HepG2 (cell line): ENCODE data around the gene GJD3. TPM values are rescaled to one million over a fixed set of nuclear protein-coding genes. Genes with fewer than 3 reads are reported as not detected.

ENCODE experiments used
- CHD4 ChIP-seq: fragments of 200-600 bp; sonication (generic); IDR thresholded peaks from 2 replicates; pipeline ENCODE4 v1.7.0; 2017; ENCODE audit warnings: mild to moderate bottlenecking, low read length, borderline replicate concordance
- MBNL3 ChIP-seq: fragments of 250-450 bp; sonication (Bioruptor Pico); conservative IDR thresholded peaks from 2 replicates; pipeline ENCODE4 v1.8.0; 2022; ENCODE audit warnings: mild to moderate bottlenecking, inconsistent platforms
- MED13 ChIP-seq: sonication (generic); formaldehyde crosslinking; IDR thresholded peaks from 2 replicates; pipeline ENCODE4 v1.5.0; 2020; ENCODE audit warnings: missing genetic modification reagents
- NKX3-1 ChIP-seq: sonication (generic); formaldehyde crosslinking; IDR thresholded peaks from 2 replicates; pipeline ENCODE4 v1.5.0; 2020; ENCODE audit warnings: missing genetic modification reagents
- RNF2 ChIP-seq: fragments of 450-650 bp; conservative IDR thresholded peaks from 2 replicates; pipeline ENCODE4 v1.6.1; 2016; ENCODE audit warnings: low read depth
- SP1 ChIP-seq, 2 experiments: fragments of 450-650 bp in 1 of 2; sonication (generic) in 1 of 2; formaldehyde crosslinking in 1 of 2; IDR thresholded peaks; 2 replicates each; pipeline versions ENCODE4 v1.4.0 to v1.6.1; 2016 to 2020; ENCODE audit warnings: missing genetic modification reagents in 1 of 2
- ZFP37 ChIP-seq: sonication (generic); formaldehyde crosslinking; IDR thresholded peaks from 2 replicates; pipeline ENCODE4 v1.4.0; 2020; ENCODE audit warnings: missing genetic modification reagents, borderline replicate concordance
- polyA plus RNA-seq, 8 experiments: library from polyadenylated mRNA; depleted of rRNA in 3 of 8; stranded (reverse) in 7 of 8; unstranded in 1 of 8; fragments of >200 nt; fragmentation: Illumina TruSeq in 4 of 8; extraction: Trizol in 4 of 8; gene quantifications; 2 replicates each; pipeline versions ENCODE4 v1.2.1 to v1.2.3, GENCODE V29; 2011 to 2016; ENCODE audit warnings: low read depth in 4 of 8, missing spikeins in 1 of 8, mixed read lengths in 1 of 8; ENCODE audit not compliant: insufficient read depth in 1 of 8
- total RNA-seq, 5 experiments: library from RNA; depleted of rRNA; stranded (reverse); fragments of >200 nt; fragmentation: Illumina TruSeq; extraction: Trizol; gene quantifications; 2 replicates each; pipeline ENCODE4 v1.2.3, GENCODE V29; 2016; ENCODE audit warnings: low read depth in 1 of 5
- TF ChIP-seq, protein P1 (sequence below): sonication (generic); formaldehyde crosslinking; IDR thresholded peaks from 2 replicates; pipeline ENCODE4 v1.4.0; 2020; ENCODE audit warnings: missing genetic modification reagents; ENCODE audit errors: not compliant biosample characterization
- TF ChIP-seq, protein P2 (sequence below): sonication (generic); formaldehyde crosslinking; IDR thresholded peaks from 2 replicates; pipeline ENCODE4 v1.4.0; 2020; ENCODE audit warnings: missing genetic modification reagents
- TF ChIP-seq, protein P3 (sequence below), 2 experiments: fragments of 450-650 bp in 1 of 2; sonication (generic) in 1 of 2; formaldehyde crosslinking in 1 of 2; IDR thresholded peaks; 2 replicates each; pipeline versions ENCODE4 v1.6.1 to v1.8.0; 2016 to 2022; ENCODE audit warnings: antibody characterized with exemption in 1 of 2, mild to moderate bottlenecking in 1 of 2, missing genetic modification reagents in 1 of 2
- TF ChIP-seq, protein P4 (sequence below): sonication (generic); formaldehyde crosslinking; IDR thresholded peaks from 2 replicates; pipeline ENCODE4 v1.5.1; 2020; ENCODE audit warnings: mild to moderate bottlenecking, missing genetic modification reagents, moderate library complexity
- TF ChIP-seq, protein P5 (sequence below): sonication (generic); formaldehyde crosslinking; IDR thresholded peaks from 2 replicates; pipeline ENCODE4 v1.5.1; 2020; ENCODE audit warnings: missing genetic modification reagents, mild to moderate bottlenecking, borderline replicate concordance

Gene GJD3
- total and polyA plus RNA-seq, 2 of the 13 experiments (the other 11 are each of a cell fraction or from before 2014, with no cell fraction given) = not detected

DNA sequence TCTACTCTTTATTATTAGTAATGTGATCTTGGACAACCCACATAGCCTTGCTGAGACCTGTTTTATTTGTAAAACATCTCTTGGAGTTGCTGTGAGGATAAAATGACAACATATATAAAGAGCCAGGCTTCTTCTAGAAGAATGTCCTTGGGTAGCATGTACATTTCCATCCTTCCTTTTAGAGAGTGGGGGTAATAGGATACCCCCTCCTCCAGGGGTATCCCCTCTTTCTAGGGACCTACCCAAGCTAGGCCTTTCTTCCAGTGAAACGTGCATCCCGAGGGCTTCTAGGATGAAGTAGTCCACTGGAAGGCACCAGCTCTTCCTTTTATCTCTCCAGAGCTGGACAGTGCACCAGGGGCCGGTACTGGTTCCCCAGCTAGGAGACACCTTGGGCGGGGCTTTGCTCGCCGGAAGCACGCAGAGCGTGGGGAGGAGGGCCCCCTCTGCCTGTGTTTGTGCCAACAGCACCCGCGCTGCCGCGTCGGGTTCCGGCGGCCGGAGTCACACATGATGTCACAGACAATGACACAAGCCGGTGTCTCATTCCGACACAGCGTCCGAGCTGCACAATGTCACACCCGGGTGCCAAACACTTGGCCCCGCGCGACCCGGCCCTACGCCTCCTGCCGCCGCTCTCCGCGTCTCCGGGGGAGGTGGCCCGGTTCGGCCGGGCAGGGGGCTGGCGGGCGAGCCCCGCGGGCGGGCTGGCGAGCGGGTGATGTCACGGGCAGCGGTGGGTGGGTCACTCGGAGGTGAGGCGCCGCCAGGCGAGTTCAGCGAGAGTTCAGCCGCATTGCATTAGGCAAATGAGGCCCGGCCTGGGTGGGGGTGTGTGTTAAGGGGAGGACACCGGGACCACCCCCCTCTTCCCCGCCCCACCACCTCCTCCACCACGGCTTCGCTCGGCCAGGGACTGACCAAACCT is 23.4 kb downstream of the GJD3 start (continued):
- TF ChIP-seq, protein P1, sequence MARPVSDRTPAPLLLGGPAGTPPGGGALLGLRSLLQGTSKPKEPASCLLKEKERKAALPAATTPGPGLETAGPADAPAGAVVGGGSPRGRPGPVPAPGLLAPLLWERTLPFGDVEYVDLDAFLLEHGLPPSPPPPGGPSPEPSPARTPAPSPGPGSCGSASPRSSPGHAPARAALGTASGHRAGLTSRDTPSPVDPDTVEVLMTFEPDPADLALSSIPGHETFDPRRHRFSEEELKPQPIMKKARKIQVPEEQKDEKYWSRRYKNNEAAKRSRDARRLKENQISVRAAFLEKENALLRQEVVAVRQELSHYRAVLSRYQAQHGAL (CRISPR knock-in tag) = no peak
- no peak for TF ChIP-seq MBNL3 (CRISPR knock-in tag)
- TF ChIP-seq CHD4 = no peak
- no peak for TF ChIP-seq NKX3-1 (CRISPR knock-in tag)
- TF ChIP-seq, protein P2, sequence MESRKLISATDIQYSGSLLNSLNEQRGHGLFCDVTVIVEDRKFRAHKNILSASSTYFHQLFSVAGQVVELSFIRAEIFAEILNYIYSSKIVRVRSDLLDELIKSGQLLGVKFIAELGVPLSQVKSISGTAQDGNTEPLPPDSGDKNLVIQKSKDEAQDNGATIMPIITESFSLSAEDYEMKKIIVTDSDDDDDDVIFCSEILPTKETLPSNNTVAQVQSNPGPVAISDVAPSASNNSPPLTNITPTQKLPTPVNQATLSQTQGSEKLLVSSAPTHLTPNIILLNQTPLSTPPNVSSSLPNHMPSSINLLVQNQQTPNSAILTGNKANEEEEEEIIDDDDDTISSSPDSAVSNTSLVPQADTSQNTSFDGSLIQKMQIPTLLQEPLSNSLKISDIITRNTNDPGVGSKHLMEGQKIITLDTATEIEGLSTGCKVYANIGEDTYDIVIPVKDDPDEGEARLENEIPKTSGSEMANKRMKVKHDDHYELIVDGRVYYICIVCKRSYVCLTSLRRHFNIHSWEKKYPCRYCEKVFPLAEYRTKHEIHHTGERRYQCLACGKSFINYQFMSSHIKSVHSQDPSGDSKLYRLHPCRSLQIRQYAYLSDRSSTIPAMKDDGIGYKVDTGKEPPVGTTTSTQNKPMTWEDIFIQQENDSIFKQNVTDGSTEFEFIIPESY (CRISPR knock-in tag) = peak; percentile 20; the same call in 1 of the 2 replicates
- TF ChIP-seq, protein P3, sequence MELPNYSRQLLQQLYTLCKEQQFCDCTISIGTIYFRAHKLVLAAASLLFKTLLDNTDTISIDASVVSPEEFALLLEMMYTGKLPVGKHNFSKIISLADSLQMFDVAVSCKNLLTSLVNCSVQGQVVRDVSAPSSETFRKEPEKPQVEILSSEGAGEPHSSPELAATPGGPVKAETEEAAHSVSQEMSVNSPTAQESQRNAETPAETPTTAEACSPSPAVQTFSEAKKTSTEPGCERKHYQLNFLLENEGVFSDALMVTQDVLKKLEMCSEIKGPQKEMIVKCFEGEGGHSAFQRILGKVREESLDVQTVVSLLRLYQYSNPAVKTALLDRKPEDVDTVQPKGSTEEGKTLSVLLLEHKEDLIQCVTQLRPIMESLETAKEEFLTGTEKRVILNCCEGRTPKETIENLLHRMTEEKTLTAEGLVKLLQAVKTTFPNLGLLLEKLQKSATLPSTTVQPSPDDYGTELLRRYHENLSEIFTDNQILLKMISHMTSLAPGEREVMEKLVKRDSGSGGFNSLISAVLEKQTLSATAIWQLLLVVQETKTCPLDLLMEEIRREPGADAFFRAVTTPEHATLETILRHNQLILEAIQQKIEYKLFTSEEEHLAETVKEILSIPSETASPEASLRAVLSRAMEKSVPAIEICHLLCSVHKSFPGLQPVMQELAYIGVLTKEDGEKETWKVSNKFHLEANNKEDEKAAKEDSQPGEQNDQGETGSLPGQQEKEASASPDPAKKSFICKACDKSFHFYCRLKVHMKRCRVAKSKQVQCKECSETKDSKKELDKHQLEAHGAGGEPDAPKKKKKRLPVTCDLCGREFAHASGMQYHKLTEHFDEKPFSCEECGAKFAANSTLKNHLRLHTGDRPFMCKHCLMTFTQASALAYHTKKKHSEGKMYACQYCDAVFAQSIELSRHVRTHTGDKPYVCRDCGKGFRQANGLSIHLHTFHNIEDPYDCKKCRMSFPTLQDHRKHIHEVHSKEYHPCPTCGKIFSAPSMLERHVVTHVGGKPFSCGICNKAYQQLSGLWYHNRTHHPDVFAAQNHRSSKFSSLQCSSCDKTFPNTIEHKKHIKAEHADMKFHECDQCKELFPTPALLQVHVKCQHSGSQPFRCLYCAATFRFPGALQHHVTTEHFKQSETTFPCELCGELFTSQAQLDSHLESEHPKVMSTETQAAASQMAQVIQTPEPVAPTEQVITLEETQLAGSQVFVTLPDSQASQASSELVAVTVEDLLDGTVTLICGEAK (IDR thresholded peaks at IDR 0.05) = no peak
- TF ChIP-seq, protein P3 (CRISPR knock-in tag; IDR thresholded peaks at IDR 0.05) = peak; percentile 58
- TF ChIP-seq MED13 (CRISPR knock-in tag) = no peak
- no peak for TF ChIP-seq ZFP37
- TF ChIP-seq, protein P4, sequence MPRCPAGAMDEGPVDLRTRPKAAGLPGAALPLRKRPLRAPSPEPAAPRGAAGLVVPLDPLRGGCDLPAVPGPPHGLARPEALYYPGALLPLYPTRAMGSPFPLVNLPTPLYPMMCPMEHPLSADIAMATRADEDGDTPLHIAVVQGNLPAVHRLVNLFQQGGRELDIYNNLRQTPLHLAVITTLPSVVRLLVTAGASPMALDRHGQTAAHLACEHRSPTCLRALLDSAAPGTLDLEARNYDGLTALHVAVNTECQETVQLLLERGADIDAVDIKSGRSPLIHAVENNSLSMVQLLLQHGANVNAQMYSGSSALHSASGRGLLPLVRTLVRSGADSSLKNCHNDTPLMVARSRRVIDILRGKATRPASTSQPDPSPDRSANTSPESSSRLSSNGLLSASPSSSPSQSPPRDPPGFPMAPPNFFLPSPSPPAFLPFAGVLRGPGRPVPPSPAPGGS = peak; percentile 49
- TF ChIP-seq RNF2 = no peak
- TF ChIP-seq, protein P5, sequence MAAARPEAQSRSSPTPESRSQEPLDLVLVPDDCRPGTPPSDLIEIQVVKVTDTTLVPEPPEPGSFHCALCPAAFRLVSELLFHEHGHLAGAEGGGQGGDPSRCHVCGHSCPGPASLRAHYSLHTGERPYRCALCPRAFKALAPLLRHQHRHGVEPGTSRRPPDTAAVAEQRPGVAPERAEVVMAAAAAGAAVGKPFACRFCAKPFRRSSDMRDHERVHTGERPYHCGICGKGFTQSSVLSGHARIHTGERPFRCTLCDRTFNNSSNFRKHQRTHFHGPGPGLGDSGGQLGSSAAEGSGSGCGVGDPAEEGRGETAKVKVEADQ (CRISPR knock-in tag) = no peak
- TF ChIP-seq SP1 (IDR thresholded peaks at IDR 0.05) = no peak
- TF ChIP-seq SP1 (CRISPR knock-in tag; IDR thresholded peaks at IDR 0.05) = peak; percentile 52
